Immature natural killer cell (primary cell): Measurements from ENCODE around the gene RBBP7. TPM values are rescaled to one million over a fixed set of nuclear protein-coding genes. Genes with fewer than 3 reads are reported as not detected.
A peak's percentile ranks its signal among the peaks of the same experiment; 100 is the strongest.
"Not testable (repeated sequence)": the region's sequence is repeated elsewhere in the genome, so short reads cannot be mapped to it uniquely, and the experiment has no call there.

Experiments
- DNase-seq, 3 donors: peaks; one replicate each; pipeline ENCODE4 v3.0.0; 2022; ENCODE audit warnings: mixed read lengths in 1 of 3
- H3K27ac Mint-ChIP-seq, 6 donors: one replicate each; pipeline ENCODE4 v1.8.0; 2020; ENCODE audit warnings: mixed read lengths in 6 of 6, mild to moderate bottlenecking in 5 of 6, inconsistent platforms in 4 of 6, moderate library complexity in 3 of 6
- H3K27me3 Mint-ChIP-seq, 3 donors: one replicate each; pipeline ENCODE4 v1.8.0; 2020 to 2021; ENCODE audit warnings: low read depth in 3 of 3, mild to moderate bottlenecking in 3 of 3, mixed read lengths in 3 of 3, moderate library complexity in 3 of 3, inconsistent platforms in 1 of 3
- H3K36me3 Mint-ChIP-seq, 3 donors: one replicate each; pipeline ENCODE4 v1.8.0; 2020; ENCODE audit warnings: mixed read lengths in 3 of 3, inconsistent platforms in 2 of 3, mild to moderate bottlenecking in 2 of 3
- H3K4me1 Mint-ChIP-seq, 2 donors: one replicate each; pipeline ENCODE4 v1.8.0; 2020; ENCODE audit warnings: inconsistent platforms in 2 of 2, mild to moderate bottlenecking in 2 of 2, mixed read lengths in 2 of 2, moderate library complexity in 1 of 2
- H3K4me3 Mint-ChIP-seq, 5 donors: one replicate each; pipeline ENCODE4 v1.8.0; 2020; ENCODE audit warnings: mild to moderate bottlenecking in 5 of 5, mixed read lengths in 5 of 5, inconsistent platforms in 3 of 5, moderate library complexity in 3 of 5
- H3K9me3 Mint-ChIP-seq, 6 donors: one replicate each; pipeline ENCODE4 v1.8.0; 2020; ENCODE audit warnings: mild to moderate bottlenecking in 6 of 6, mixed read lengths in 6 of 6, inconsistent platforms in 4 of 6, moderate library complexity in 3 of 6
- polyA plus RNA-seq, 3 donors: library from polyadenylated mRNA; unstranded; fragments of 300-500 nt; fragmentation: Illumina TruSeq; gene quantifications; one replicate each; pipeline ENCODE4 v1.2.3, GENCODE V29; 2021

RBBP7 gene
- polyA plus RNA-seq, 3 donors from 2014 or later, result 166 to 243 (median 199) TPM

GRCh38 chrX:16876696-16877095 is 6.5 kb upstream of the RBBP7 start:
- no peaks in the 10 kb centered on the region for H3K9me3 Mint-ChIP-seq
- no peaks in the 10 kb centered on the region for H3K36me3 Mint-ChIP-seq
- peaks cover 9% of the 10 kb centered on the region in 2 donors for H3K4me1 Mint-ChIP-seq
- no peak overlapping the region for H3K27ac Mint-ChIP-seq
- H3K4me3 Mint-ChIP-seq, result no peak overlapping the region
- peaks cover 4 to 28% (median 14%) of the 10 kb centered on the region in 3 donors for H3K27me3 Mint-ChIP-seq
- no peak for DNase-seq

- Mint-ChIP-seq H3K27me3 (peaks cover 8 to 34% (median 22%) of the 10 kb centered on the region in 3 donors), H3K4me3 (no peak overlapping the region), H3K4me1 (peaks cover 18 to 20% of the 10 kb centered on the region in 2 donors)
Measured at GRCh38 chrX:16874458-16875095, 4.4 kb upstream of the RBBP7 start.

DNA sequence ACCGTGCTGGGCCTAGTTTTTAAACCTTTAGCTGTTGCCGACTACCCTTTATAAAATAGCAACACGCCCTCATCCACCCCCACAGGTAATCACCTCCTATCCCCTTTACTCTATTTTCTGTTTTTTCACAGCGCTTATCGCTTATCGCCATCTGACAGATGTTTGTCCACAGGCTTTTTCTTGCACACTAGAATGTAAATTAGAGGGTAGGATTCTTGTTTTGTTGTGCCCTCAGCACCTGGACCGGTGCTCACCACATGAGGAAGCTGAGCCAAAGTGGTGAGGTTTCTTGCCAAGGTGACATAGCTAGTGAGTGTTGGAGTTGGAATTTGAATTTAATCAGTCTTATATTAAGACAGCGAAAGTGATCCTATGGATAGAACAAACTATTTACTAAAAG is 2.9 kb upstream of the RBBP7 start:
- Mint-ChIP-seq H3K27ac (peak overlapping the region in 1 of 6 donors; percentile 37), H3K36me3 (no peaks in the 10 kb centered on the region), H3K4me3 (no peak overlapping the region), H3K27me3 (peaks cover 11 to 36% (median 17%) of the 10 kb centered on the region in 3 donors), H3K4me1 (peaks cover 31 to 33% of the 10 kb centered on the region in 2 donors), H3K9me3 (peaks cover 0 to 2% (median 0%) of the 10 kb centered on the region in 6 donors)
- no peak for DNase-seq

More at GRCh38 chrX:16874458-16875095, 4.4 kb upstream of the RBBP7 start:
- Mint-ChIP-seq H3K27ac (no peak overlapping the region), H3K9me3 (peaks cover 0 to 2% (median 0%) of the 10 kb centered on the region in 6 donors), H3K36me3 (no peaks in the 10 kb centered on the region)
- DNase-seq, result no peak

DNA sequence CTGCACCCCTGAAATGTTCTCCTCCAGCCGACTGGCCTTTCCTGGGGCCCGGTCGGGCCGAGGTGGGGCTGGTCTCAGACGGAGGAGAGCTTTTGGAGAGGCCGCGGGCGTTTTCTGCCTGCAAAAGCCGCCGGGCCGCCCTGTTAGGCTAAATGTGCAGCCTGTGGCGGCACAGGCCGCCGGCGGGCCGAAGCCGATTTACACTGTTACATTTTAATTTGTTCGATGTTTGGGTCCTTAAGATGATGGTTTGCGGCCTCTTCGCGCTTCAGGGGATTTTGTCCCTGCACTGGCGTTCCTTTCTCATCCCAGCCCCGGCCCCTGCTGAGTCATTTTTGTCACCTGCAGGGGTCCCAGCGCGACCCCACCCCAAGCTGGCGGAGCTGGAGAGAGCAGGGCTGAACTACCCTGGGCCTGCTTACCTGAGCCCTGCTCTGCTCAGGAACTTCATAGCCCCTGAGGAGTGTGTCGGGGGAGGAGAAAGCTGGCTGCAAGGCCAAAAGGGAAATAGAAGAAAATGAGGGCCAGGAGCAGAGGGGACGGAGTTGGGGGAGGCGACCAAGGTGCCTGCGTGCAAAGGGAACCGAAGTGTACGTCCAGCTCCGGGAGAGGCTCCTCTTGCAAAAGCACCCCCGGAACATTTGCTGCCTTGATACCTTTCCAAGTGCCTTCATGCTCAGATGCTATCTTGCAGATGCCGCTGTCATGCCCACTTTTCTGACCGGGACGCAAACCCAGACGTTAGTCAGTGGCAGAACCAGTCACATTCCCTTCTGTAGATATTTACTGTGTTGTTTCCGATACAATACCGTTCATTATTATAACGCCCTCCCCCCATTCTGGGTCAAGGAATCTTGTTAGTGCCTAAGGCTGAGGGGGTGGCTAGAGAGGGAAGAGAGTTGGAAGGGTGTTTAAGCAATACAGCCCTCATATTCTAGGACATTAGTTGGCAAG is 977 bp upstream of the RBBP7 start:
- Mint-ChIP-seq H3K4me3 (peak overlapping the region; percentile 81 to 99 (median 88)), H3K27ac (peak overlapping the region; percentile 92 to 97 (median 94)), H3K4me1 (peaks cover 44 to 48% of the 10 kb centered on the region in 2 donors), H3K36me3 (peaks cover 0 to 6% (median 0%) of the 10 kb centered on the region in 3 donors), H3K9me3 (peaks cover 0 to 2% (median 0%) of the 10 kb centered on the region in 6 donors), H3K27me3 (peaks cover 11 to 31% (median 12%) of the 10 kb centered on the region in 3 donors)
- peak in 2 of 3 donors; percentile 4 to 12 for DNase-seq

GRCh38 chrX:16869393-16870094 is 618 bp downstream of the RBBP7 start:
- Mint-ChIP-seq H3K27me3 (peaks cover 11 to 25% (median 12%) of the 10 kb centered on the region in 3 donors), H3K27ac (peak overlapping the region; percentile 93 to 98 (median 98)), H3K36me3 (peaks cover 0 to 6% (median 0%) of the 10 kb centered on the region in 3 donors), H3K9me3 (peaks cover 0 to 2% (median 0%) of the 10 kb centered on the region in 6 donors), H3K4me3 (peak overlapping the region; percentile 93 to 99 (median 98)), H3K4me1 (peaks cover 49 to 58% of the 10 kb centered on the region in 2 donors)
- peak; percentile 60 to 74 (median 73) for DNase-seq

- peak overlapping the region; percentile 83 to 91 (median 88) for H3K27ac Mint-ChIP-seq
- peaks cover 51 to 61% of the 10 kb centered on the region in 2 donors for H3K4me1 Mint-ChIP-seq
- no peak for DNase-seq
Measured at GRCh38 chrX:16868920-16869319, 1.2 kb downstream of the RBBP7 start.

GRCh38 chrX:16867947-16868346 is 2.2 kb downstream of the RBBP7 start:
- peak overlapping the region; percentile 84 to 91 (median 89) for H3K4me3 Mint-ChIP-seq
- H3K27me3 Mint-ChIP-seq, result peaks cover 11 to 22% (median 12%) of the 10 kb centered on the region in 3 donors
- DNase-seq, result no peak
- H3K27ac Mint-ChIP-seq, result peak overlapping the region in 4 of 6 donors; percentile 61 to 91 (median 88)
- peaks cover 53 to 71% of the 10 kb centered on the region in 2 donors for H3K4me1 Mint-ChIP-seq
- peaks cover 0 to 11% (median 4%) of the 10 kb centered on the region in 3 donors for H3K36me3 Mint-ChIP-seq
- H3K9me3 Mint-ChIP-seq, result peaks cover 0 to 2% (median 0%) of the 10 kb centered on the region in 6 donors

More at GRCh38 chrX:16868920-16869319, 1.2 kb downstream of the RBBP7 start:
- Mint-ChIP-seq H3K27me3 (peaks cover 11 to 25% (median 12%) of the 10 kb centered on the region in 3 donors), H3K4me3 (peak overlapping the region; percentile 84 to 91 (median 89)), H3K9me3 (peaks cover 0 to 2% (median 0%) of the 10 kb centered on the region in 6 donors), H3K36me3 (peaks cover 0 to 6% (median 0%) of the 10 kb centered on the region in 3 donors)

- Mint-ChIP-seq H3K27ac (no peak overlapping the region), H3K27me3 (no peaks in the 10 kb centered on the region), H3K9me3 (no peaks in the 10 kb centered on the region), H3K4me3 (no peak overlapping the region), H3K36me3 (peaks cover 0 to 17% (median 15%) of the 10 kb centered on the region in 3 donors), H3K4me1 (peaks cover 24 to 62% of the 10 kb centered on the region in 2 donors)
- no peak for DNase-seq
Measured at GRCh38 chrX:16862829-16863228, 7.3 kb downstream of the RBBP7 start.

GRCh38 chrX:16856744-16857143 is 13.4 kb downstream of the RBBP7 start:
- H3K27ac Mint-ChIP-seq, result peak overlapping the region in 4 of 6 donors; percentile 2 to 65 (median 28)

GRCh38 chrX:16856076-16856404 is 14.1 kb downstream of the RBBP7 start:
- not testable (repeated sequence) for DNase-seq, H3K9me3 Mint-ChIP-seq, H3K4me3 Mint-ChIP-seq, H3K27me3 Mint-ChIP-seq
- peaks cover 0 to 58% (median 31%) of the 10 kb centered on the region in 3 donors for H3K36me3 Mint-ChIP-seq
- peaks cover 3 to 31% of the 10 kb centered on the region in 2 donors for H3K4me1 Mint-ChIP-seq
- H3K27ac Mint-ChIP-seq, result peak overlapping the region in 2 of 6 donors; percentile 42 to 67

More at GRCh38 chrX:16856744-16857143, 13.4 kb downstream of the RBBP7 start:
- no peak overlapping the region for H3K4me3 Mint-ChIP-seq
- no peaks in the 10 kb centered on the region for H3K9me3 Mint-ChIP-seq
- peaks cover 0 to 1% (median 0%) of the 10 kb centered on the region in 3 donors for H3K27me3 Mint-ChIP-seq
- no peak for DNase-seq
- H3K4me1 Mint-ChIP-seq, result peaks cover 3 to 33% of the 10 kb centered on the region in 2 donors
- H3K36me3 Mint-ChIP-seq, result peaks cover 0 to 52% (median 31%) of the 10 kb centered on the region in 3 donors

DNA sequence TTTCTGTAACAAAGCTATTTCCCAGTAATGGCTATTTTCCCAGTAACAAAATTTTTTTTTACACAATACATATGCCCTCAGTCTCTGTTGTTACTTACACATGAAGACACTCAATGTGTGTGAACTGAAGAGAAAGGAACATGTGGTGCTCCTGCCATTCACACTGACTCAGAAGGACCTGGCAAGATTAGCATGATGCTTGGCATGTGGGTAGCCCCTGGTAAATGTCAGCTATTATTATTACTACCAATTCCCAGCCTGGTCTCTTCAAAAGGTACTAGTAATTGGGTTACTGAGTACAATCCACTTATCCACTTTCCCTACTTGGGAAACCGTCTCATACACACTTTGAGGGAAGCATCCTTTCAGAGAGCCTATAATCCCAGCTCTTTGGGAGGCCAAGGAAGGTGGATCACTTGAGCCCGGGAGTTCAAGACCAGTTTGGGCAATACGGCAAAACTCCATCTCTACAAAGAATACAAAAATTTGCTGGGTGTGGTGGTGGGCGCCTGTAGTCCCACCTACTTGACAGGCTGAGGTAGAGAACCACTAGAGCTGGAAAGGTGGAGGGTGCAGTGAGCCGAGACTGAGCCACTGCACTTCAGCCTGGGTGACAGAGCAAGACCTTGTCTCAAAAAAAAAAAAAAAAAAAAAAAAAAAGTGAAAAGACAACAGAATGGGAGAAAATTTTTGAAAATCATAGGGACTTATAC is 14.6 kb downstream of the RBBP7 start:
- Mint-ChIP-seq H3K27me3 (peaks cover 0 to 1% (median 0%) of the 10 kb centered on the region in 3 donors), H3K9me3 (no peaks in the 10 kb centered on the region), H3K36me3 (peaks cover 0 to 58% (median 31%) of the 10 kb centered on the region in 3 donors), H3K27ac (no peak overlapping the region), H3K4me3 (no peak overlapping the region), H3K4me1 (peaks cover 3 to 31% of the 10 kb centered on the region in 2 donors)
- no peak for DNase-seq

- Mint-ChIP-seq H3K36me3 (peaks cover 3 to 74% (median 39%) of the 10 kb centered on the region in 3 donors), H3K9me3 (no peaks in the 10 kb centered on the region), H3K27me3 (peaks cover 0 to 8% (median 0%) of the 10 kb centered on the region in 3 donors), H3K4me1 (peaks cover 0 to 17% of the 10 kb centered on the region in 2 donors), H3K27ac (no peak overlapping the region), H3K4me3 (no peak overlapping the region)
- no peak for DNase-seq
Measured at GRCh38 chrX:16853537-16853936, 16.6 kb downstream of the RBBP7 start.
